ENCODE results near the gene DNAH7. TPM values are rescaled to one million over a fixed set of nuclear protein-coding genes. Genes with fewer than 3 reads are reported as not detected.
A peak's percentile ranks its signal among the peaks of the same experiment; 100 is the strongest.

Gene DNAH7
- total and polyA plus RNA-seq, 10 of the 15 experiments (the other 5 are each of a cell fraction or from before 2014, with no cell fraction given) = 0.05 to 0.61 (median 0.16) TPM

DNA sequence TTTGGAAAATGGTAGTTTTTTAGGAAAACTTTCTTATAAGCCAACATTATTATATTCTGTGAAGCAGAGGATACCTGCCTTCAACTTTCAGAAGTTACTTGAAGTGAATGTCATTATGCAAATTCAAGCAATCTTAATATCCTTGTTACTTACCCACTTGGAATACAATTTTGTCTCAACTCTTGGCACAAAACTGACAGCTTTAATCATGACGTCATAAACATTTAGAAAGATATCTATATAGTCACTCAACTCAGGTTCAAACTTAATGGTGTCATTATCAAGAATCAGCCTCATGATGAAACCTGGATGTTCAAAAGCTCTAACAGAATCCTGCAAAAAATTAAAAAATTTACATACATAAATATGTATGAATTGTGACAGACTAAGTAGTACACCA is 68.1 kb downstream of the DNAH7 start:
- FAIRE-seq (no peak), ATAC-seq (no peak), DNase-seq (ENCODE audit: low read depth, low spot score) (no peak)
- H3K27me3 ChIP-seq (replicated peaks in 1 of 2; ENCODE audit: control insufficient read depth in 2 of 2, insufficient read depth in 2 of 2, low read length in 1 of 2) = no peaks in the 10 kb centered on the region
- ChIA-PET CTCF (interaction anchor here (0.5 to 1.7 kb wide), 3 partner anchors 46 to 337 kb away, joined by 3 to 6 read pairs (median 4); partner anchors contain the start of gene DNAH7), POLR2A (no interaction called here), RAD21 (ENCODE audit: unreplicated experiment) (no interaction called here), SMC1A (ENCODE audit: uncharacterized antibody, unreplicated experiment) (interaction anchor here (1.0 to 1.9 kb wide), 2 partner anchors 11 to 641 kb away, joined by 3 to 9 read pairs; no protein-coding TSS in a partner anchor)
- no peaks in the 10 kb centered on the region for H3K9me3 ChIP-seq (replicated peaks; ENCODE audit: control insufficient read depth, insufficient read depth, low read length)
- no peak overlapping the region for H3K27ac ChIP-seq (ENCODE audit: control insufficient read depth, insufficient read depth)
- no peak overlapping the region for H3K9ac ChIP-seq (ENCODE audit: control insufficient read depth, insufficient read depth, low read length)
- WGBS (ENCODE audit: insufficient coverage, insufficient replicate concordance, low lambda C conversion rate, missing lambda C conversion rate) = 77% methylated on average over 1 of the region's 1 CpG
- TF ChIP-seq ATF7 (IDR thresholded peaks at IDR 0.05; ENCODE audit: low read depth) = peak; percentile 50
- no peak for TF ChIP-seq KLF5 (IDR thresholded peaks at IDR 0.05; ENCODE audit: partially characterized antibody)
- H3K4me2 ChIP-seq (ENCODE audit: control insufficient read depth, insufficient read depth) = no peak overlapping the region
- H3K36me3 ChIP-seq (ENCODE audit: control insufficient read depth in 2 of 2, insufficient read depth in 2 of 2, low read length in 1 of 2) = no peaks in the 10 kb centered on the region
- H2AFZ ChIP-seq (ENCODE audit: control insufficient read depth, low read depth, low read length) = no peak overlapping the region
- in situ Hi-C loops (cut with MboI) = no loop called here
- no TSS peak for BruUV-seq (replicated peaks)
- H4K20me1 ChIP-seq (ENCODE audit: control insufficient read depth, insufficient read depth) = no peaks in the 10 kb centered on the region
- intact Hi-C loops (cut with micrococcal nuclease; ENCODE audit: unreplicated experiment) = no loop called here
- no peaks in the 10 kb centered on the region for H3K4me1 ChIP-seq (ENCODE audit: control insufficient read depth, insufficient read depth, low read length)
- no peaks in the 10 kb centered on the region for H3K79me2 ChIP-seq (ENCODE audit: control insufficient read depth, insufficient read depth, low read length)
- no peak overlapping the region for H3K4me3 ChIP-seq

GRCh38 chr2:195998070-195998469 is 70.6 kb downstream of the DNAH7 start:
- H4K20me1 ChIP-seq (ENCODE audit: control insufficient read depth, insufficient read depth) = no peaks in the 10 kb centered on the region
- H3K9ac ChIP-seq (ENCODE audit: control insufficient read depth, insufficient read depth, low read length) = no peak overlapping the region
- H3K79me2 ChIP-seq (ENCODE audit: control insufficient read depth, insufficient read depth, low read length) = no peaks in the 10 kb centered on the region
- ATAC-seq (no peak), DNase-seq (ENCODE audit: low read depth, low spot score) (no peak), FAIRE-seq (no peak)
- no TSS peak for BruUV-seq (replicated peaks)
- in situ Hi-C loops (cut with MboI) = no loop called here
- H3K36me3 ChIP-seq (ENCODE audit: control insufficient read depth in 2 of 2, insufficient read depth in 2 of 2, low read length in 1 of 2) = no peaks in the 10 kb centered on the region
- RAD21 ChIA-PET (ENCODE audit: unreplicated experiment) = interaction anchor here (0.7 kb wide), 1 partner anchor 69 kb away, joined by 3 read pairs; no protein-coding TSS in a partner anchor
- no peaks in the 10 kb centered on the region for H3K27me3 ChIP-seq (replicated peaks in 1 of 2; ENCODE audit: control insufficient read depth in 2 of 2, insufficient read depth in 2 of 2, low read length in 1 of 2)
- no peaks in the 10 kb centered on the region for H3K9me3 ChIP-seq (replicated peaks; ENCODE audit: control insufficient read depth, insufficient read depth, low read length)
- POLR2A ChIA-PET = no interaction called here
- WGBS (ENCODE audit: insufficient coverage, insufficient replicate concordance, low lambda C conversion rate, missing lambda C conversion rate) = 26% methylated on average over 8 of the region's 8 CpGs
- H3K27ac ChIP-seq (ENCODE audit: control insufficient read depth, insufficient read depth) = no peak overlapping the region
- H3K4me3 ChIP-seq = no peak overlapping the region
- intact Hi-C loops (cut with micrococcal nuclease; ENCODE audit: unreplicated experiment) = no loop called here
- H3K4me1 ChIP-seq (ENCODE audit: control insufficient read depth, insufficient read depth, low read length) = no peaks in the 10 kb centered on the region
- no peak overlapping the region for H2AFZ ChIP-seq (ENCODE audit: control insufficient read depth, low read depth, low read length)
- H3K4me2 ChIP-seq (ENCODE audit: control insufficient read depth, insufficient read depth) = no peak overlapping the region
- SMC1A ChIA-PET (ENCODE audit: uncharacterized antibody, unreplicated experiment) = no interaction called here
- CTCF ChIA-PET = interaction anchor here (0.7 kb wide), 1 partner anchor 170 kb away, joined by 4 read pairs; no protein-coding TSS in a partner anchor
- no peak for TF ChIP-seq POLR2AphosphoS5 (IDR thresholded peaks at IDR 0.05; ENCODE audit: low read length)
- TF ChIP-seq, protein P1, sequence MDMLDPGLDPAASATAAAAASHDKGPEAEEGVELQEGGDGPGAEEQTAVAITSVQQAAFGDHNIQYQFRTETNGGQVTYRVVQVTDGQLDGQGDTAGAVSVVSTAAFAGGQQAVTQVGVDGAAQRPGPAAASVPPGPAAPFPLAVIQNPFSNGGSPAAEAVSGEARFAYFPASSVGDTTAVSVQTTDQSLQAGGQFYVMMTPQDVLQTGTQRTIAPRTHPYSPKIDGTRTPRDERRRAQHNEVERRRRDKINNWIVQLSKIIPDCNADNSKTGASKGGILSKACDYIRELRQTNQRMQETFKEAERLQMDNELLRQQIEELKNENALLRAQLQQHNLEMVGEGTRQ (IDR thresholded peaks at IDR 0.05; ENCODE audit: borderline replicate concordance, low read depth, low read length) = no peak
- no peak for TF ChIP-seq NFYA (IDR thresholded peaks at IDR 0.05; ENCODE audit: borderline replicate concordance, low read depth, low read length)
- no peak for TF ChIP-seq KAT2A (conservative IDR thresholded peaks at IDR 0.05; ENCODE audit: control insufficient read depth, low read depth, low read length)
- TF ChIP-seq MLLT1 (IDR thresholded peaks at IDR 0.05) = no peak
- TF ChIP-seq, protein P2, sequence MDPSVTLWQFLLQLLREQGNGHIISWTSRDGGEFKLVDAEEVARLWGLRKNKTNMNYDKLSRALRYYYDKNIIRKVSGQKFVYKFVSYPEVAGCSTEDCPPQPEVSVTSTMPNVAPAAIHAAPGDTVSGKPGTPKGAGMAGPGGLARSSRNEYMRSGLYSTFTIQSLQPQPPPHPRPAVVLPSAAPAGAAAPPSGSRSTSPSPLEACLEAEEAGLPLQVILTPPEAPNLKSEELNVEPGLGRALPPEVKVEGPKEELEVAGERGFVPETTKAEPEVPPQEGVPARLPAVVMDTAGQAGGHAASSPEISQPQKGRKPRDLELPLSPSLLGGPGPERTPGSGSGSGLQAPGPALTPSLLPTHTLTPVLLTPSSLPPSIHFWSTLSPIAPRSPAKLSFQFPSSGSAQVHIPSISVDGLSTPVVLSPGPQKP (IDR thresholded peaks at IDR 0.05; ENCODE audit: low read depth, low read length) = no peak
- TF ChIP-seq, protein P3, sequence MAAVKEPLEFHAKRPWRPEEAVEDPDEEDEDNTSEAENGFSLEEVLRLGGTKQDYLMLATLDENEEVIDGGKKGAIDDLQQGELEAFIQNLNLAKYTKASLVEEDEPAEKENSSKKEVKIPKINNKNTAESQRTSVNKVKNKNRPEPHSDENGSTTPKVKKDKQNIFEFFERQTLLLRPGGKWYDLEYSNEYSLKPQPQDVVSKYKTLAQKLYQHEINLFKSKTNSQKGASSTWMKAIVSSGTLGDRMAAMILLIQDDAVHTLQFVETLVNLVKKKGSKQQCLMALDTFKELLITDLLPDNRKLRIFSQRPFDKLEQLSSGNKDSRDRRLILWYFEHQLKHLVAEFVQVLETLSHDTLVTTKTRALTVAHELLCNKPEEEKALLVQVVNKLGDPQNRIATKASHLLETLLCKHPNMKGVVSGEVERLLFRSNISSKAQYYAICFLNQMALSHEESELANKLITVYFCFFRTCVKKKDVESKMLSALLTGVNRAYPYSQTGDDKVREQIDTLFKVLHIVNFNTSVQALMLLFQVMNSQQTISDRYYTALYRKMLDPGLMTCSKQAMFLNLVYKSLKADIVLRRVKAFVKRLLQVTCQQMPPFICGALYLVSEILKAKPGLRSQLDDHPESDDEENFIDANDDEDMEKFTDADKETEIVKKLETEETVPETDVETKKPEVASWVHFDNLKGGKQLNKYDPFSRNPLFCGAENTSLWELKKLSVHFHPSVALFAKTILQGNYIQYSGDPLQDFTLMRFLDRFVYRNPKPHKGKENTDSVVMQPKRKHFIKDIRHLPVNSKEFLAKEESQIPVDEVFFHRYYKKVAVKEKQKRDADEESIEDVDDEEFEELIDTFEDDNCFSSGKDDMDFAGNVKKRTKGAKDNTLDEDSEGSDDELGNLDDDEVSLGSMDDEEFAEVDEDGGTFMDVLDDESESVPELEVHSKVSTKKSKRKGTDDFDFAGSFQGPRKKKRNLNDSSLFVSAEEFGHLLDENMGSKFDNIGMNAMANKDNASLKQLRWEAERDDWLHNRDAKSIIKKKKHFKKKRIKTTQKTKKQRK (IDR thresholded peaks at IDR 0.05; ENCODE audit: low read depth, low read length) = no peak
- no peak for TF ChIP-seq CBX5 (IDR thresholded peaks at IDR 0.05; ENCODE audit: low read depth)
